ENCODE results near the gene HERC3. TPM values are rescaled to one million over a fixed set of nuclear protein-coding genes. Genes with fewer than 3 reads are reported as not detected.
A peak's percentile ranks its signal among the peaks of the same experiment; 100 is the strongest.

HERC3 gene
- total RNA-seq, 1 experiment from 2014 or later = 34.9 TPM

- no peak for TF ChIP-seq CTCF (IDR thresholded peaks at IDR 0.05; ENCODE audit: unreplicated experiment)
- BruUV-seq (replicated peaks) = no TSS peak
- POLR2A ChIA-PET = no interaction called here
- no peak for DNase-seq (ENCODE audit: unreplicated experiment)
- Mint-ChIP-seq H3K36me3 (ENCODE audit: insufficient read depth, unreplicated experiment) (peaks cover 41% of the 10 kb centered on the region), H3K27me3 (ENCODE audit: insufficient read depth, unreplicated experiment) (no peaks in the 10 kb centered on the region), H3K4me3 (ENCODE audit: unreplicated experiment) (no peak overlapping the region), H3K27ac (ENCODE audit: low read depth, unreplicated experiment) (no peak overlapping the region), H3K9me3 (ENCODE audit: unreplicated experiment) (no peaks in the 10 kb centered on the region), H3K4me1 (ENCODE audit: insufficient read depth, unreplicated experiment) (peaks cover 8% of the 10 kb centered on the region)
- CTCF ChIA-PET = interaction anchor here (0.6 to 4.0 kb wide), 3 partner anchors 116 to 616 kb away, joined by 3 to 26 read pairs (median 4); no protein-coding TSS in a partner anchor
- intact Hi-C loops (cut with micrococcal nuclease) = loop anchor here (5.0 kb wide), 1 partner anchor 43 kb away; no protein-coding TSS in a partner anchor
Observed at GRCh38 chr4:88655226-88655625, 62.9 kb downstream of the HERC3 start.

- no peaks in the 10 kb centered on the region for H3K9me3 Mint-ChIP-seq (ENCODE audit: unreplicated experiment)
- BruUV-seq (replicated peaks) = no TSS peak
- intact Hi-C loops (cut with micrococcal nuclease) = loop anchor here (1.0 to 5.0 kb wide), 3 partner anchors 47 to 120 kb away; no protein-coding TSS in a partner anchor
- ChIA-PET POLR2A (interaction anchor here (0.5 to 1.4 kb wide), 18 partner anchors 9 to 134 kb away, joined by 3 to 29 read pairs (median 5); partner anchors contain the start of genes HERC3 and PYURF), CTCF (interaction anchor here (0.6 to 8.0 kb wide), 41 partner anchors 8 to 1489 kb away, joined by 3 to 149 read pairs (median 4); partner anchors contain the start of genes FAM13A, HERC3, NAP1L5 and PYURF)
- peak; percentile 79 for DNase-seq (ENCODE audit: unreplicated experiment)
- H3K36me3 Mint-ChIP-seq (ENCODE audit: insufficient read depth, unreplicated experiment) = peaks cover 42% of the 10 kb centered on the region
- no peaks in the 10 kb centered on the region for H3K27me3 Mint-ChIP-seq (ENCODE audit: insufficient read depth, unreplicated experiment)
- H3K4me1 Mint-ChIP-seq (ENCODE audit: insufficient read depth, unreplicated experiment) = peaks cover 15% of the 10 kb centered on the region
- no peak overlapping the region for H3K4me3 Mint-ChIP-seq (ENCODE audit: unreplicated experiment)
- peak; percentile 76 for TF ChIP-seq CTCF (IDR thresholded peaks at IDR 0.05; ENCODE audit: unreplicated experiment)
- peak overlapping the region; percentile 50 for H3K27ac Mint-ChIP-seq (ENCODE audit: low read depth, unreplicated experiment)
Observed at GRCh38 chr4:88659055-88659889, 67.0 kb downstream of the HERC3 start.

- no peak for DNase-seq (ENCODE audit: unreplicated experiment)
- BruUV-seq (replicated peaks) = no TSS peak
- TF ChIP-seq CTCF (IDR thresholded peaks at IDR 0.05; ENCODE audit: unreplicated experiment) = no peak
- H3K4me3 Mint-ChIP-seq (ENCODE audit: unreplicated experiment) = no peak overlapping the region
- intact Hi-C loops (cut with micrococcal nuclease) = loop anchor here (1.0 to 5.0 kb wide), 3 partner anchors 48 to 121 kb away; no protein-coding TSS in a partner anchor
- no peaks in the 10 kb centered on the region for H3K27me3 Mint-ChIP-seq (ENCODE audit: insufficient read depth, unreplicated experiment)
- H3K4me1 Mint-ChIP-seq (ENCODE audit: insufficient read depth, unreplicated experiment) = peaks cover 15% of the 10 kb centered on the region
- no peak overlapping the region for H3K27ac Mint-ChIP-seq (ENCODE audit: low read depth, unreplicated experiment)
- peaks cover 42% of the 10 kb centered on the region for H3K36me3 Mint-ChIP-seq (ENCODE audit: insufficient read depth, unreplicated experiment)
- no peaks in the 10 kb centered on the region for H3K9me3 Mint-ChIP-seq (ENCODE audit: unreplicated experiment)
- CTCF ChIA-PET = interaction anchor here (0.6 to 8.0 kb wide), 22 partner anchors 8 to 383 kb away, joined by 3 to 149 read pairs (median 6); partner anchors contain the start of gene PYURF
- POLR2A ChIA-PET = interaction anchor here (0.9 to 1.4 kb wide), 10 partner anchors 10 to 135 kb away, joined by 3 to 29 read pairs (median 6); partner anchors contain the start of genes HERC3 and PYURF
Observed at GRCh38 chr4:88659890-88660208, 67.6 kb downstream of the HERC3 start.
